T-helper 2 cell treated with Interferon-gamma antibody and Interleukin-4, amounts not matched to agents 5 μg/mL and 100 μg/mL, for 36 hours (primary cell): ENCODE data around the gene TLE4.
"Not testable (repeated sequence)": the region's sequence is repeated elsewhere in the genome, so short reads cannot be mapped to it uniquely, and the experiment has no call there.

Source experiments
- DNase-seq: peaks from one replicate; pipeline ENCODE4 v3.0.0; 2021; ENCODE audit warnings: low spot score
- H3K27ac Mint-ChIP-seq: one replicate; pipeline ENCODE4 v1.8.0; 2021; ENCODE audit warnings: mild to moderate bottlenecking, mixed read lengths
- H3K27me3 Mint-ChIP-seq: one replicate; pipeline ENCODE4 v1.8.0; 2021; ENCODE audit warnings: low read depth, mixed read lengths
- H3K36me3 Mint-ChIP-seq: one replicate; pipeline ENCODE4 v1.8.0; 2021; ENCODE audit warnings: low read depth, mixed read lengths
- H3K4me1 Mint-ChIP-seq: one replicate; pipeline ENCODE4 v1.8.0; 2021; ENCODE audit warnings: low read depth, mixed read lengths
- H3K4me3 Mint-ChIP-seq: one replicate; pipeline ENCODE4 v1.8.0; 2022; ENCODE audit warnings: mild to moderate bottlenecking, moderate library complexity, mixed read lengths
- H3K9me3 Mint-ChIP-seq: one replicate; pipeline ENCODE4 v1.8.0; 2021; ENCODE audit warnings: mixed read lengths

Gene TLE4

GRCh38 chr9:79621916-79622575 is 50.3 kb downstream of the TLE4 start:
- H3K9me3 Mint-ChIP-seq, result no peaks in the 10 kb centered on the region
- H3K4me3 Mint-ChIP-seq, result no peak overlapping the region
- no peak overlapping the region for H3K27ac Mint-ChIP-seq
- H3K4me1 Mint-ChIP-seq, result peaks cover 20% of the 10 kb centered on the region
- DNase-seq, result no peak
- no peaks in the 10 kb centered on the region for H3K27me3 Mint-ChIP-seq
- H3K36me3 Mint-ChIP-seq, result peaks cover 9% of the 10 kb centered on the region

GRCh38 chr9:79623799-79624721 is 52.3 kb downstream of the TLE4 start:
- Mint-ChIP-seq H3K36me3 (peaks cover 18% of the 10 kb centered on the region), H3K4me1 (peaks cover 20% of the 10 kb centered on the region)

GRCh38 chr9:79629721-79630120 is 58.0 kb downstream of the TLE4 start:
- Mint-ChIP-seq H3K4me3 (no peak overlapping the region), H3K4me1 (peaks cover 25% of the 10 kb centered on the region), H3K27me3 (no peaks in the 10 kb centered on the region), H3K36me3 (peaks cover 12% of the 10 kb centered on the region), H3K27ac (no peak overlapping the region), H3K9me3 (no peaks in the 10 kb centered on the region)
- no peak for DNase-seq

More at GRCh38 chr9:79623799-79624721, 52.3 kb downstream of the TLE4 start:
- Mint-ChIP-seq H3K27ac (peak overlapping the region; percentile 86), H3K27me3 (no peaks in the 10 kb centered on the region), H3K9me3 (no peaks in the 10 kb centered on the region), H3K4me3 (peak overlapping the region; percentile 72)
- peak; percentile 29 for DNase-seq

- H3K36me3 Mint-ChIP-seq, result peaks cover 12% of the 10 kb centered on the region
- no peak overlapping the region for H3K27ac Mint-ChIP-seq
- DNase-seq, result no peak
- H3K9me3 Mint-ChIP-seq, result no peaks in the 10 kb centered on the region
- H3K4me3 Mint-ChIP-seq, result no peak overlapping the region
- H3K4me1 Mint-ChIP-seq, result peaks cover 26% of the 10 kb centered on the region
- no peaks in the 10 kb centered on the region for H3K27me3 Mint-ChIP-seq
Observed at GRCh38 chr9:79630521-79631403, 59.0 kb downstream of the TLE4 start.

GRCh38 chr9:79632060-79632459 is 60.3 kb downstream of the TLE4 start:
- Mint-ChIP-seq H3K27ac (peak overlapping the region; percentile 4), H3K4me1 (peaks cover 33% of the 10 kb centered on the region), H3K27me3 (no peaks in the 10 kb centered on the region), H3K36me3 (peaks cover 15% of the 10 kb centered on the region), H3K4me3 (no peak overlapping the region), H3K9me3 (no peaks in the 10 kb centered on the region)
- no peak for DNase-seq

- H3K4me1 Mint-ChIP-seq, result peaks cover 39% of the 10 kb centered on the region
- DNase-seq, result no peak
- peaks cover 17% of the 10 kb centered on the region for H3K36me3 Mint-ChIP-seq
- H3K27me3 Mint-ChIP-seq, result no peaks in the 10 kb centered on the region
- H3K9me3 Mint-ChIP-seq, result peaks cover 3% of the 10 kb centered on the region
- H3K4me3 Mint-ChIP-seq, result no peak overlapping the region
- H3K27ac Mint-ChIP-seq, result no peak overlapping the region
Observed at GRCh38 chr9:79632705-79633104, 60.9 kb downstream of the TLE4 start.

GRCh38 chr9:79633558-79633957 is 61.8 kb downstream of the TLE4 start:
- Mint-ChIP-seq H3K4me3 (no peak overlapping the region), H3K27ac (no peak overlapping the region), H3K27me3 (no peaks in the 10 kb centered on the region), H3K36me3 (peaks cover 21% of the 10 kb centered on the region), H3K9me3 (peaks cover 6% of the 10 kb centered on the region), H3K4me1 (peaks cover 42% of the 10 kb centered on the region)
- DNase-seq, result no peak

GRCh38 chr9:79637177-79637925 is 65.6 kb downstream of the TLE4 start:
- no peak for DNase-seq
- peaks cover 36% of the 10 kb centered on the region for H3K36me3 Mint-ChIP-seq
- H3K4me1 Mint-ChIP-seq, result peaks cover 37% of the 10 kb centered on the region
- H3K27me3 Mint-ChIP-seq, result no peaks in the 10 kb centered on the region
- peaks cover 12% of the 10 kb centered on the region for H3K9me3 Mint-ChIP-seq
- H3K4me3 Mint-ChIP-seq, result peak overlapping the region; percentile 8
- peak overlapping the region; percentile 4 for H3K27ac Mint-ChIP-seq

GRCh38 chr9:79638806-79639205 is 67.0 kb downstream of the TLE4 start:
- no peaks in the 10 kb centered on the region for H3K27me3 Mint-ChIP-seq
- H3K9me3 Mint-ChIP-seq, result peaks cover 26% of the 10 kb centered on the region
- no peak overlapping the region for H3K4me3 Mint-ChIP-seq
- H3K27ac Mint-ChIP-seq, result no peak overlapping the region
- H3K4me1 Mint-ChIP-seq, result peaks cover 28% of the 10 kb centered on the region
- no peak for DNase-seq
- H3K36me3 Mint-ChIP-seq, result peaks cover 45% of the 10 kb centered on the region

- Mint-ChIP-seq H3K27ac (no peak overlapping the region), H3K27me3 (no peaks in the 10 kb centered on the region), H3K9me3 (peaks cover 30% of the 10 kb centered on the region), H3K4me1 (peaks cover 28% of the 10 kb centered on the region), H3K4me3 (no peak overlapping the region), H3K36me3 (peaks cover 51% of the 10 kb centered on the region)
- DNase-seq, result no peak
Observed at GRCh38 chr9:79639354-79639753, 67.6 kb downstream of the TLE4 start.

- H3K9me3 Mint-ChIP-seq, result peaks cover 35% of the 10 kb centered on the region
- H3K27ac Mint-ChIP-seq, H3K4me3 Mint-ChIP-seq, DNase-seq, H3K27me3 Mint-ChIP-seq: not testable (repeated sequence)
- peaks cover 28% of the 10 kb centered on the region for H3K4me1 Mint-ChIP-seq
- peaks cover 57% of the 10 kb centered on the region for H3K36me3 Mint-ChIP-seq
Observed at GRCh38 chr9:79640067-79640466, 68.3 kb downstream of the TLE4 start.

- peaks cover 24% of the 10 kb centered on the region for H3K4me1 Mint-ChIP-seq
- no peak for DNase-seq
- no peak overlapping the region for H3K27ac Mint-ChIP-seq
- peaks cover 35% of the 10 kb centered on the region for H3K9me3 Mint-ChIP-seq
- H3K4me3 Mint-ChIP-seq, result no peak overlapping the region
- H3K27me3 Mint-ChIP-seq, result no peaks in the 10 kb centered on the region
- peaks cover 61% of the 10 kb centered on the region for H3K36me3 Mint-ChIP-seq
Observed at GRCh38 chr9:79641070-79641469, 69.3 kb downstream of the TLE4 start.

- Mint-ChIP-seq H3K9me3 (peaks cover 32% of the 10 kb centered on the region), H3K36me3 (peaks cover 51% of the 10 kb centered on the region), H3K4me1 (peaks cover 13% of the 10 kb centered on the region), H3K27me3 (no peaks in the 10 kb centered on the region), H3K27ac (no peak overlapping the region), H3K4me3 (no peak overlapping the region)
- no peak for DNase-seq
Observed at GRCh38 chr9:79642671-79643070, 70.9 kb downstream of the TLE4 start.
